K562 (cell line): ENCODE measurements around the gene RNF166. TPM values are rescaled to one million over a fixed set of nuclear protein-coding genes. Genes with fewer than 3 reads are reported as not detected.

Source experiments
- ATAC-seq: fragments of 200-7000 bp; cut with Tn5 transposase; 3 replicates; pipeline ENCODE4 v1.9.1; 2020; ENCODE audit warnings: moderate library complexity
- BruUV-seq: library from RNA; stranded (reverse); fragments of 400-500 nt; replicated peaks from 2 replicates; lab custom pipeline; 2021; lab: Mats Ljungman, UMichigan
- CTCF ChIA-PET: fragments of 300-600 bp; formaldehyde crosslinking; extraction: SDS; loops from one replicate; lab custom pipeline; 2021; ENCODE audit warnings: low intra/inter-chr PET ratio; lab: Yijun Ruan, JAX
- POLR2A ChIA-PET: fragments of 300-600, 350-650 bp; sonication (Branson Sonifier 250); formaldehyde crosslinking; extraction: SDS; loops from one replicate; lab custom pipeline; 2021; ENCODE audit warnings: antibody characterized with exemption, inconsistent platforms; lab: Yijun Ruan, JAX
- DNase-seq, 4 experiments: peaks; one replicate each; pipeline versions ENCODE4 v3.0.0 to v3.0.0-alpha.2; 2011 to 2018; ENCODE audit warnings: low spot score in 3 of 4, mixed read lengths in 3 of 4; ENCODE audit errors: extremely low read depth in 1 of 4
- FAIRE-seq: peaks from 2 replicates; lab custom pipeline; 2011; peaks lifted over from hg19 to GRCh38; lab: Jason Lieb, UNC
- H2AFZ ChIP-seq: 2 replicates; pipeline ENCODE4 v1.6.0; 2011; ENCODE audit warnings: low read depth, low read length, control low read depth, inconsistent platforms
- H3K27ac ChIP-seq: fragments of 200-600 bp; 3 replicates; pipeline ENCODE4 v1.8.0; 2011; ENCODE audit warnings: low read depth, mild to moderate bottlenecking, control low read depth, inconsistent platforms, low read length, moderate library complexity, mixed read lengths; ENCODE audit errors: extremely low read depth
- H3K27me3 ChIP-seq, 2 experiments: fragments of 300-600 bp in 1 of 2; 2 replicates in 1 of 2; 3 replicates in 1 of 2; pipeline versions ENCODE4 v1.6.0 to v1.8.0; 2011; ENCODE audit warnings: inconsistent platforms in 2 of 2, low read length in 2 of 2, mild to moderate bottlenecking in 1 of 2, mixed read lengths in 1 of 2, moderate library complexity in 1 of 2; ENCODE audit not compliant: control insufficient read depth in 2 of 2, insufficient read depth in 2 of 2
- H3K36me3 ChIP-seq: fragments of 300-600 bp; 3 replicates; pipeline ENCODE4 v1.8.0; 2011; ENCODE audit warnings: mild to moderate bottlenecking, low read length, inconsistent platforms; ENCODE audit not compliant: control insufficient read depth, insufficient read depth
- H3K4me1 ChIP-seq, 2 experiments: fragments of 200-600 bp in 1 of 2; replicated peaks in 1 of 2; 2 replicates in 1 of 2; 3 replicates in 1 of 2; pipeline versions ENCODE4 v1.5.1 to v1.8.0; 2011; ENCODE audit warnings: inconsistent platforms in 2 of 2, low read length in 2 of 2, mild to moderate bottlenecking in 1 of 2, mixed read lengths in 1 of 2, moderate library complexity in 1 of 2; ENCODE audit not compliant: control insufficient read depth in 2 of 2, insufficient read depth in 2 of 2
- H3K4me2 ChIP-seq: 2 replicates; pipeline ENCODE4 v1.6.1; 2011; ENCODE audit warnings: low read length, control low read depth, inconsistent platforms, mixed read lengths; ENCODE audit not compliant: insufficient read depth
- H3K4me3 ChIP-seq: fragments of 200-600 bp; sonication (generic), shearing (Covaris generic); 2 replicates; pipeline ENCODE4 v1.5.1; 2016; ENCODE audit warnings: control low read depth, inconsistent platforms
- H3K79me2 ChIP-seq: fragments of 200-600 bp; 3 replicates; pipeline ENCODE4 v1.8.0; 2011; ENCODE audit warnings: low read length, inconsistent platforms; ENCODE audit not compliant: control insufficient read depth, insufficient read depth
- H3K9ac ChIP-seq, 2 experiments: 2 replicates each; pipeline versions ENCODE4 v1.6.0 to v1.6.1; 2011; ENCODE audit warnings: low read depth in 2 of 2, low read length in 2 of 2, control low read depth in 1 of 2, inconsistent platforms in 1 of 2, mild to moderate bottlenecking in 1 of 2, mixed read lengths in 1 of 2; ENCODE audit not compliant: insufficient read depth in 1 of 2
- H3K9me1 ChIP-seq: one replicate; pipeline ENCODE4 v1.6.0; 2011; ENCODE audit warnings: inconsistent platforms, mild to moderate bottlenecking, low read length, moderate library complexity; ENCODE audit not compliant: control insufficient read depth, insufficient read depth
- H3K9me3 ChIP-seq: replicated peaks from 2 replicates; pipeline ENCODE4 v1.5.1; 2011; ENCODE audit warnings: low read depth, low read length, inconsistent platforms; ENCODE audit not compliant: control insufficient read depth, insufficient read depth
- H4K20me1 ChIP-seq: replicated peaks from 2 replicates; pipeline ENCODE4 v1.6.1; 2011; ENCODE audit warnings: low read length, inconsistent platforms, mixed read lengths; ENCODE audit not compliant: control insufficient read depth, insufficient read depth
- CC2D1A ChIP-seq: fragments of 450-650 bp; IDR thresholded peaks from 2 replicates; pipeline ENCODE4 v1.6.1; 2017; ENCODE audit warnings: mild to moderate bottlenecking
- HDAC8 ChIP-seq: fragments of 450-650 bp; IDR thresholded peaks from 2 replicates; pipeline ENCODE4 v1.6.1; 2016; ENCODE audit warnings: mild to moderate bottlenecking, missing genetic modification characterization, moderate library complexity, missing compliant biosample characterization
- MIER1 ChIP-seq: fragments of 450-650 bp; IDR thresholded peaks from 2 replicates; pipeline ENCODE4 v1.6.1; 2016; ENCODE audit warnings: antibody characterized with exemption, mild to moderate bottlenecking, low read depth
- POLR2G ChIP-seq: fragments of 200-400 bp; formaldehyde crosslinking; IDR thresholded peaks from 2 replicates; pipeline ENCODE4 v1.6.1; 2017; ENCODE audit warnings: low read depth, mild to moderate bottlenecking, antibody characterized with exemption, low read length, moderate library complexity
- PRDM10 ChIP-seq: fragments of 450-650 bp; IDR thresholded peaks from 2 replicates; pipeline ENCODE4 v1.6.1; 2018; ENCODE audit not compliant: partially characterized antibody
- PTRF ChIP-seq: fragments of 450-650 bp; IDR thresholded peaks from 2 replicates; pipeline ENCODE4 v1.6.1; 2016; ENCODE audit warnings: mild to moderate bottlenecking, missing genetic modification characterization, missing compliant biosample characterization
- VEZF1 ChIP-seq: fragments of 200-800 bp; sonication (Bioruptor generic); IDR thresholded peaks from 2 replicates; pipeline ENCODE4 v1.6.1; 2017; ENCODE audit warnings: missing genetic modification characterization, missing compliant biosample characterization
- ZNF239 ChIP-seq: fragments of 250-450 bp; sonication (Bioruptor Pico); IDR thresholded peaks from 2 replicates; pipeline ENCODE4 v1.4.0; 2020; ENCODE audit warnings: mild to moderate bottlenecking
- WGBS: fragments of 100-300 bp; shearing (Covaris generic); methylation state at CpG from one replicate; pipeline ENCODE4 v1.1.6; 2016; ENCODE audit warnings: low coverage, mixed read lengths; ENCODE audit not compliant: insufficient coverage; ENCODE audit errors: missing lambda C conversion rate; 5-methylcytosine and 5-hydroxymethylcytosine counted together
- in situ Hi-C: fragments of 300-500 bp; cut with MboI; formaldehyde crosslinking; loops from 4 replicates; pipeline ENCODE4 v1.15.0; 2018; ENCODE audit warnings: inconsistent platforms, mixed read lengths
- intact Hi-C: fragments of 100-400 bp; cut with micrococcal nuclease; formaldehyde crosslinking; loops from 2 replicates; pipeline ENCODE4 v1.14.2; 2022
- polyA plus RNA-seq, 8 experiments: library from polyadenylated mRNA; depleted of rRNA in 4 of 8; stranded (reverse) in 5 of 8; unstranded in 3 of 8; fragments of >200 nt; fragmentation: Nextera tagmentation in 2 of 8; fragmentation: Illumina TruSeq in 1 of 8; extraction: Ambion mirVana in 2 of 8; extraction: Trizol in 1 of 8; gene quantifications; 2 replicates each; pipeline versions ENCODE4 v1.2.1 to v1.2.3, GENCODE V29; 2011 to 2014; ENCODE audit warnings: inconsistent platforms in 1 of 8, missing spikeins in 1 of 8
- total RNA-seq, 7 experiments: library from RNA; depleted of rRNA in 6 of 7; stranded (reverse); fragments of >200 nt in 6 of 7; fragmentation: Illumina TruSeq in 2 of 7; extraction: Trizol in 2 of 7; gene quantifications; 2 replicates each; pipeline versions ENCODE4 v1.2.1 to v1.2.3, GENCODE V29; 2011 to 2021; ENCODE audit warnings: low replicate concordance in 1 of 7

Gene RNF166
- total and polyA plus RNA-seq, 9 of the 15 experiments (the other 6 are each of a cell fraction or from before 2014, with no cell fraction given), result 0.56 to 60.3 (median 19.5) TPM

DNA sequence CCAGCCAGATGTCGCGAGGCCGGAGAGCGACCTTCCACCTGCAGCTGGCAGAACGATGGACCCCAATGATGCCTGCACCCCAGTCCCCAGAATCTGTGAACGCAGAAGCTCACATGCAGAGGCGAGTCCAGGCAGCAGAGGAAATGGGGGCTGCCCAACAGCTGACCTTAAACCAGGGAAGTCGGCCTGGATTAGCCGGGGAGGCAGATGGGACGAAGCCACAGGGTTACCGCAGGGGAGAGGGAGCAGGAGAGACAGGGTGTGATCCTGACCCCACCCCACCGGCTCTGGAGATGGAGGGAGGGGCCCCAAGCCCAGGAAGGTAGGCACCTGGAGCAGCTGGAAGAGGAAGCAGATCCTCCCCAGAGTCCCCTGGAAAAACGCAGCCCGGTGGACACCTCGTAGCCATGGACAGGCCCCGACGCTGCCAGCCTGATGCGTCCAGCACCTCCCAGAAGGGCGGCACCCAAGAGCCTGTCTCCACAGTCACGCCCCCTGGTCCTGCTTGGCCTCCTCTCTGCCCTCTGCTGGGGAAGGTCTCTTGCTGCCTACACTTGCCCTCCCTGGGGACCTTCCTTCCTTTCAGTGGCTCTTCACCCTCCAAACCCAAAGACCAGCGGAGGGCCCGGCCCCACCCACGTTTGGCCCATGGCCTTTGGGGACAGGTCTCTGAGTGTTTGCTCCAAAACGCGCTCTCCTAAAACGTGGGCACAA is 41.5 kb upstream of the RNF166 start (continued):
- peak; percentile 31; the same call in 1 of the 2 replicates for TF ChIP-seq VEZF1 (CRISPR knock-in tag)
- no peak for TF ChIP-seq PRDM10
- TF ChIP-seq PTRF, result no peak

DNA sequence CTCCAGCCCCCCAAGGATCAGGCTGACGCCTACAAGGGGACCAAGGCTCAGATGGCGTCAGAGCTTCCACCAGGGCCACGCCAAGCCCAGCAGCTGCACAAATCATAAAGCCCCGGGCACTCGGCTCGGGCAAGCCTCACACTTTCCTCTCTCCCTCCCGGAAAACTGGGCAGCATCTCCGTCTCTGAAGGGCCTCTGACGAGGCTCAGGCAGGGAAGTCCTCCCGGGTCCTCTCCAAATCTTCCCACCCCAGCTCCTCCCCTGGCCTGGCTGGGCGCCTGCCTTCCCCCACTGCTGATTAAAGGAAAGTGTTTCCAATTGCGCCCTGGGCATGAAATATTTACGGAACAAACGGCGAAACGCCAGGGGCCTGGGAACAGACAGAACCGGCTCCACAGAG is 40.3 kb upstream of the RNF166 start:
- H3K79me2 ChIP-seq, result peaks cover 61% of the 10 kb centered on the region
- no peak overlapping the region for H3K27ac ChIP-seq

More for the DNA sequence above, 40.3 kb upstream of the RNF166 start:
- Histone ChIP-seq H3K4me3 (no peak overlapping the region), H3K9me3 (no peaks in the 10 kb centered on the region), H3K27me3 (no peaks in the 10 kb centered on the region), H3K4me1 (peaks cover 0 to 86% of the 10 kb centered on the region in 2 experiments; a peak in 2 of 5 replicates), H3K36me3 (peaks cover 83% of the 10 kb centered on the region; the same call in 2 of the 3 replicates), H4K20me1 (peaks cover 26% of the 10 kb centered on the region; the same call in 1 of the 2 replicates), H2AFZ (no peak overlapping the region), H3K4me2 (no peak overlapping the region), H3K9me1 (peaks cover 9% of the 10 kb centered on the region), H3K9ac (no peak overlapping the region)
- no peak for TF ChIP-seq CC2D1A
- TF ChIP-seq HDAC8 (tag), result no peak
- TF ChIP-seq POLR2G, result 0 out of 2 replicates have a peak, but pooled peaks have one; percentile 8
- no peak for TF ChIP-seq MIER1
- no peak for TF ChIP-seq ZNF239 (CRISPR knock-in tag)
- ChIA-PET CTCF (no interaction called here), POLR2A (interaction anchor here (1.9 kb wide), 1 partner anchor 9 kb away, joined by 9 read pairs; no protein-coding TSS in a partner anchor)
- no TSS peak for BruUV-seq
- FAIRE-seq, result no peak
- in situ Hi-C loops, result no loop called here
- 85% methylated on average over 13 of the region's 17 CpGs for WGBS
- intact Hi-C loops, result no loop called here
- no peak for DNase-seq
- no peak for ATAC-seq
